ENCODE results near the gene WDR76. TPM values are rescaled to one million over a fixed set of nuclear protein-coding genes. Genes with fewer than 3 reads are reported as not detected.

Gene WDR76
- polyA plus RNA-seq, 2 of the 4 experiments (the other 2 are of a cell fraction): 12.1 to 17.5 TPM

DNA sequence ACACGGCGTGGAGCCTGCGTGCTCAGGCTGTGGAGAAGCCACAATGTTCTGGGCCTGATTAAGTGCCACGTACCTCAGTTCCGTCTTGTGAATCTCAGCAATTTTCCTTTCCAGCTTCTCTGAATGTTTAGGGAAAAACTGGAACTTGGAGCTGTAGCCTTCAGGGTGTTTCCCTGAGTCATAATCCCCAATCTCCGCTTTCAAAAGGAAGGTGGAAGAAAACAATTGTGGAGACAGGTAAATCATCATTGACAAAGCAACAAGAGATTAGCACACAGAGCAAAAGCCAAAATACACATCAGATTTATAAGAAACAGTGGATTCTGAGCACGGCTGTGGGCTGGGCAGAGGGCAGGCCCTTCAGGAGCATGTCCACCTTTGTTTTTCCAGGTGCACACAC is 79.0 kb downstream of the WDR76 start:
- Histone ChIP-seq H3K9me3 (no peaks in the 10 kb centered on the region), H3K27ac (no peak overlapping the region), H3K4me3 (no peak overlapping the region), H3K4me2 (no peak overlapping the region), H3K4me1 (peaks cover 1% of the 10 kb centered on the region; the same call in 1 of the 3 replicates)
- WGBS (ENCODE audit: missing lambda C conversion rate): 97% methylated on average over 7 of the region's 7 CpGs
- TF ChIP-seq, protein P1, sequence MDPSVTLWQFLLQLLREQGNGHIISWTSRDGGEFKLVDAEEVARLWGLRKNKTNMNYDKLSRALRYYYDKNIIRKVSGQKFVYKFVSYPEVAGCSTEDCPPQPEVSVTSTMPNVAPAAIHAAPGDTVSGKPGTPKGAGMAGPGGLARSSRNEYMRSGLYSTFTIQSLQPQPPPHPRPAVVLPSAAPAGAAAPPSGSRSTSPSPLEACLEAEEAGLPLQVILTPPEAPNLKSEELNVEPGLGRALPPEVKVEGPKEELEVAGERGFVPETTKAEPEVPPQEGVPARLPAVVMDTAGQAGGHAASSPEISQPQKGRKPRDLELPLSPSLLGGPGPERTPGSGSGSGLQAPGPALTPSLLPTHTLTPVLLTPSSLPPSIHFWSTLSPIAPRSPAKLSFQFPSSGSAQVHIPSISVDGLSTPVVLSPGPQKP (IDR thresholded peaks at IDR 0.05; ENCODE audit: low read depth, low read length): no peak
- no peak for TF ChIP-seq BHLHE40 (IDR thresholded peaks at IDR 0.05; ENCODE audit: low read depth, low read length)
- TF ChIP-seq SMC3 (IDR thresholded peaks at IDR 0.05): no peak
- TF ChIP-seq KDM5A (IDR thresholded peaks at IDR 0.05): no peak
- TF ChIP-seq MYC (IDR thresholded peaks at IDR 0.05; ENCODE audit: borderline replicate concordance, low read length): no peak
- TF ChIP-seq NPAS2 (CRISPR knock-in tag; IDR thresholded peaks at IDR 0.05; ENCODE audit: borderline replicate concordance): no peak
- TF ChIP-seq SREBF2 (IDR thresholded peaks at IDR 0.05): no peak
- no peak for TF ChIP-seq CBX8 (IDR thresholded peaks at IDR 0.05)
- no peak for TF ChIP-seq KDM1A (IDR thresholded peaks at IDR 0.05; ENCODE audit: low read depth)
- TF ChIP-seq TP53 (CRISPR knock-in tag; IDR thresholded peaks at IDR 0.05): no peak
- TF ChIP-seq ZC3H11A (IDR thresholded peaks at IDR 0.05): no peak
- TF ChIP-seq RCOR1 (IDR thresholded peaks at IDR 0.05; ENCODE audit: low read depth, low read length): no peak
- TF ChIP-seq RFX5 (IDR thresholded peaks at IDR 0.05): no peak
- ChIA-PET POLR2A (no interaction called here), CTCF (interaction anchor here (0.6 to 5.0 kb wide), 3 partner anchors 8 to 314 kb away, joined by 4 to 30 read pairs (median 6); no protein-coding TSS in a partner anchor)
- no peak for ATAC-seq
- DNase-seq (ENCODE audit: low read depth in 1 of 2, low spot score in 1 of 2): no peak
- FAIRE-seq: no peak

DNA sequence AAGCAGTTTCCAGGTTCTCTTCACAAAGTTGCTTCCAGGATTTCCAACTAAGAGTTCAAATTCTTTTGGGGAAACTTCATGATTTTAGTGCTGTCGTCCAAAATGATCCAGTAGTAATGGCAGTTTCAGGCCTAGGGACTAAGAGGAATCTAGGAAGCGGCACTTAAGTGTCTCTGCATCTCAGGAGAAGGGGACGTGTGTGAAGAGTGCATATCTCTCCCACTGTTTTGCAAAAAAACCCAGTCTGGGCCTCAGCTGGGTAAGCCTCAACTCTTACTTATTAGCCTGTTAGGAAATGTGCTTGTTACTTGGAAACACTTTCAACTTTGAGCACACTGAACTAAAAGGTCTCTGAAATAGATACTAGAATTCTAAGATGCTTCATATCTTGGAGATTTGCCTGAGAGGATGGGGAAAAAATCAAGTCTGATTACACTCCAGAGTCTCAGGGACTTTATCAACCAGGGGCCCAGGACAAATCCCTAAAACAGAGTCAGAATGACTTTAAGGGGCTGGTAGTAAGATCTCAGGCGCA is 81.8 kb downstream of the WDR76 start:
- H3K9me3 ChIP-seq: no peaks in the 10 kb centered on the region
- no peak overlapping the region for H3K4me2 ChIP-seq
- no peak overlapping the region for H3K4me3 ChIP-seq
- 91% methylated on average over 4 of the region's 4 CpGs for WGBS (ENCODE audit: missing lambda C conversion rate)
- peaks cover 30% of the 10 kb centered on the region for H3K4me1 ChIP-seq
- POLR2A ChIA-PET: no interaction called here
- ATAC-seq (no peak), FAIRE-seq (no peak), DNase-seq (ENCODE audit: low read depth in 1 of 2, low spot score in 1 of 2) (no peak)
- no peak overlapping the region for H3K27ac ChIP-seq
- CTCF ChIA-PET: interaction anchor here (0.8 kb wide), 1 partner anchor 157 kb away, joined by 3 read pairs; no protein-coding TSS in a partner anchor
- no peak for TF ChIP-seq CBX8 (IDR thresholded peaks at IDR 0.05)

DNA sequence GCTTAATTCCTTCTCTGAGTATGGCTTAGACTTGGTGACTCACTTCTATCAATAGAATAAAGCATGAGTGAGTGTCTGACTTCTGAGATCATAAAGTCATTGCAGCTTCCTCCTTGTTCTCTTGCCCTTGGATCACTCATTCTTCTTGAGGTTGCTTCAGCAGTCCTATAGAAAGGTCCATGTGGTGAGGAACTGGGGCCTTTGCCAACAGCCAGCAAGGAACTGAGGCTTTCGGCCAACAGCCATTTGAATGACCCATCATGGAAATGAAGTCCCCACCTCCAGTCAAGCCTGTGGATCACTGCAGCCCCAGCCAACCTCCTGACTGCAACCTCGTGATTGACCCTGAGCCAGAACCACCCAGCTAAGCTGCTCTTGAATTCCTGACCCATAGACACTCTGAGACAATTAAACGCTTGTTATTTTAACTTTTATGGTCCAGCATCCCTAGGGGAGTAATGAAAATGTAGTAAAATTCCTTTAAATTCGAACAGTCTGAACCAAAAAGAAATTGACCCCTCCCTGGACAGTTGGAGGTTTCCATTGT is 84.5 kb downstream of the WDR76 start:
- no peak for FAIRE-seq
- DNase-seq (ENCODE audit: low read depth in 1 of 2, low spot score in 1 of 2): peak; percentile 26 to 55
- peak; percentile 57 to 73; a peak in 3 of 6 replicates for ATAC-seq
- H3K4me1 ChIP-seq: peaks cover 33% of the 10 kb centered on the region
- H3K4me3 ChIP-seq: no peak overlapping the region
- CTCF ChIA-PET: interaction anchor here (0.9 to 6.1 kb wide), 5 partner anchors 8 to 307 kb away, joined by 3 to 30 read pairs (median 3); no protein-coding TSS in a partner anchor
- peak overlapping the region; percentile 26; the same call in 2 of the 3 replicates for H3K4me2 ChIP-seq
- POLR2A ChIA-PET: no interaction called here
- H3K27ac ChIP-seq: peak overlapping the region in 1 of 2 experiments; percentile 30; a peak in 2 of 6 replicates
- no peaks in the 10 kb centered on the region for H3K9me3 ChIP-seq
- 51% methylated on average over 4 of the region's 4 CpGs for WGBS (ENCODE audit: missing lambda C conversion rate)
- TF ChIP-seq, protein P2, sequence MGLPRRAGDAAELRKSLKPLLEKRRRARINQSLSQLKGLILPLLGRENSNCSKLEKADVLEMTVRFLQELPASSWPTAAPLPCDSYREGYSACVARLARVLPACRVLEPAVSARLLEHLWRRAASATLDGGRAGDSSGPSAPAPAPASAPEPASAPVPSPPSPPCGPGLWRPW (IDR thresholded peaks at IDR 0.05): no peak
- TF ChIP-seq CHD2 (IDR thresholded peaks at IDR 0.05; ENCODE audit: low read length, partially characterized antibody): no peak
- TF ChIP-seq JUNB (IDR thresholded peaks at IDR 0.05): peak; percentile 23; the same call in 1 of the 2 replicates
- TF ChIP-seq, protein P1 (IDR thresholded peaks at IDR 0.05; ENCODE audit: low read depth, low read length): no peak
- TF ChIP-seq, protein P3, sequence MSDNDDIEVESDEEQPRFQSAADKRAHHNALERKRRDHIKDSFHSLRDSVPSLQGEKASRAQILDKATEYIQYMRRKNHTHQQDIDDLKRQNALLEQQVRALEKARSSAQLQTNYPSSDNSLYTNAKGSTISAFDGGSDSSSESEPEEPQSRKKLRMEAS (IDR thresholded peaks at IDR 0.05): no peak
- no peak for TF ChIP-seq RARB (CRISPR knock-in tag; IDR thresholded peaks at IDR 0.05)
- TF ChIP-seq, protein P4, sequence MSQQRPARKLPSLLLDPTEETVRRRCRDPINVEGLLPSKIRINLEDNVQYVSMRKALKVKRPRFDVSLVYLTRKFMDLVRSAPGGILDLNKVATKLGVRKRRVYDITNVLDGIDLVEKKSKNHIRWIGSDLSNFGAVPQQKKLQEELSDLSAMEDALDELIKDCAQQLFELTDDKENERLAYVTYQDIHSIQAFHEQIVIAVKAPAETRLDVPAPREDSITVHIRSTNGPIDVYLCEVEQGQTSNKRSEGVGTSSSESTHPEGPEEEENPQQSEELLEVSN (IDR thresholded peaks at IDR 0.05; ENCODE audit: borderline replicate concordance, low read depth): no peak
- TF ChIP-seq, protein P5, sequence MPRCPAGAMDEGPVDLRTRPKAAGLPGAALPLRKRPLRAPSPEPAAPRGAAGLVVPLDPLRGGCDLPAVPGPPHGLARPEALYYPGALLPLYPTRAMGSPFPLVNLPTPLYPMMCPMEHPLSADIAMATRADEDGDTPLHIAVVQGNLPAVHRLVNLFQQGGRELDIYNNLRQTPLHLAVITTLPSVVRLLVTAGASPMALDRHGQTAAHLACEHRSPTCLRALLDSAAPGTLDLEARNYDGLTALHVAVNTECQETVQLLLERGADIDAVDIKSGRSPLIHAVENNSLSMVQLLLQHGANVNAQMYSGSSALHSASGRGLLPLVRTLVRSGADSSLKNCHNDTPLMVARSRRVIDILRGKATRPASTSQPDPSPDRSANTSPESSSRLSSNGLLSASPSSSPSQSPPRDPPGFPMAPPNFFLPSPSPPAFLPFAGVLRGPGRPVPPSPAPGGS (IDR thresholded peaks at IDR 0.05): no peak
- TF ChIP-seq EHF (CRISPR knock-in tag; IDR thresholded peaks at IDR 0.05): no peak
- no peak for TF ChIP-seq CHD4 (IDR thresholded peaks at IDR 0.05; ENCODE audit: borderline replicate concordance)
- TF ChIP-seq FOSL2 (IDR thresholded peaks at IDR 0.05): no peak
- 0 out of 2 replicates have a peak, but pooled peaks have one; percentile 14 for TF ChIP-seq FOSL2 (CRISPR knock-in tag; IDR thresholded peaks at IDR 0.05)
- TF ChIP-seq POLR2AphosphoS2 (conservative IDR thresholded peaks at IDR 0.05; ENCODE audit: low read length): no peak
- TF ChIP-seq FOSB (CRISPR knock-in tag; IDR thresholded peaks at IDR 0.05): no peak
- TF ChIP-seq, protein P6, sequence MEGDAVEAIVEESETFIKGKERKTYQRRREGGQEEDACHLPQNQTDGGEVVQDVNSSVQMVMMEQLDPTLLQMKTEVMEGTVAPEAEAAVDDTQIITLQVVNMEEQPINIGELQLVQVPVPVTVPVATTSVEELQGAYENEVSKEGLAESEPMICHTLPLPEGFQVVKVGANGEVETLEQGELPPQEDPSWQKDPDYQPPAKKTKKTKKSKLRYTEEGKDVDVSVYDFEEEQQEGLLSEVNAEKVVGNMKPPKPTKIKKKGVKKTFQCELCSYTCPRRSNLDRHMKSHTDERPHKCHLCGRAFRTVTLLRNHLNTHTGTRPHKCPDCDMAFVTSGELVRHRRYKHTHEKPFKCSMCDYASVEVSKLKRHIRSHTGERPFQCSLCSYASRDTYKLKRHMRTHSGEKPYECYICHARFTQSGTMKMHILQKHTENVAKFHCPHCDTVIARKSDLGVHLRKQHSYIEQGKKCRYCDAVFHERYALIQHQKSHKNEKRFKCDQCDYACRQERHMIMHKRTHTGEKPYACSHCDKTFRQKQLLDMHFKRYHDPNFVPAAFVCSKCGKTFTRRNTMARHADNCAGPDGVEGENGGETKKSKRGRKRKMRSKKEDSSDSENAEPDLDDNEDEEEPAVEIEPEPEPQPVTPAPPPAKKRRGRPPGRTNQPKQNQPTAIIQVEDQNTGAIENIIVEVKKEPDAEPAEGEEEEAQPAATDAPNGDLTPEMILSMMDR (IDR thresholded peaks at IDR 0.05): no peak
- TF ChIP-seq ESRRA (IDR thresholded peaks at IDR 0.05; ENCODE audit: borderline replicate concordance, low read length): no peak
- no peak for TF ChIP-seq JUN (IDR thresholded peaks at IDR 0.05)

All from A549 (cell line).